Activated T-cell treated with anti-CD3 and anti-CD28 coated beads for 4 hours (primary cell): ENCODE measurements around the gene TERF2IP.

ENCODE experiments used
- DNase-seq: peaks from one replicate; pipeline ENCODE4 v3.0.0-alpha.2; 2020

The TERF2IP gene, protein sequence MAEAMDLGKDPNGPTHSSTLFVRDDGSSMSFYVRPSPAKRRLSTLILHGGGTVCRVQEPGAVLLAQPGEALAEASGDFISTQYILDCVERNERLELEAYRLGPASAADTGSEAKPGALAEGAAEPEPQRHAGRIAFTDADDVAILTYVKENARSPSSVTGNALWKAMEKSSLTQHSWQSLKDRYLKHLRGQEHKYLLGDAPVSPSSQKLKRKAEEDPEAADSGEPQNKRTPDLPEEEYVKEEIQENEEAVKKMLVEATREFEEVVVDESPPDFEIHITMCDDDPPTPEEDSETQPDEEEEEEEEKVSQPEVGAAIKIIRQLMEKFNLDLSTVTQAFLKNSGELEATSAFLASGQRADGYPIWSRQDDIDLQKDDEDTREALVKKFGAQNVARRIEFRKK

DNA sequence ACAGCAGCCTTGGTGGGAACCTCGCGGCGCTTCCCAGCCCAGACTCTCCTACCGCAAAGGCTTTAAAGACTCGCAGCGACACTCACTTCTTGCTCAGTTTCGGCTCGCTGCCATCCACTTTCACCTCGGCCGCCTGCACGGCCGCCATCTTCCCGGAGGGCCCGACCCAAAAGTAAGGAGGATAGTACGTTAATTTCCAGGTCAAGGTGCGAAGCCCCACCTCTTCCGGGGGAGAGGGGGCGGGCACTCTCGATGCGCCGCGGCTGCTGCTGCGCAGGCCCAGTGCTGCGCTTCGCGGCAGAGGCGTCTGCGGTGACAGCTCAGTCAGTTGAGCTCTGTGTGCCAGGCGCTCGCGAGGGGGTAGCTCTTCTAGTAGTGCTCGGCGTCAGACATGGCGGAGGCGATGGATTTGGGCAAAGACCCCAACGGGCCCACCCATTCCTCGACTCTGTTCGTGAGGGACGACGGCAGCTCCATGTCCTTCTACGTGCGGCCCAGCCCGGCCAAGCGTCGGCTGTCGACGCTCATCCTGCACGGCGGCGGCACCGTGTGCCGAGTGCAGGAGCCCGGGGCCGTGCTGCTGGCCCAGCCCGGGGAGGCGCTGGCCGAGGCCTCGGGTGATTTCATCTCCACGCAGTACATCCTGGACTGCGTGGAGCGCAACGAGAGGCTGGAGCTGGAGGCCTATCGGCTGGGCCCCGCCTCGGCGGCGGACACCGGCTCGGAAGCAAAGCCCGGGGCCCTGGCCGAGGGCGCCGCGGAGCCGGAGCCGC lies at the start of gene TERF2IP, which contains the start of gene KARS1:
Gene TERF2IP, plus strand, starts transcription at position 282 of the 773 bp plus-strand sequence. Its CDS starts 110 bp downstream, at position 392.
Gene KARS1, minus strand, starts transcription at position 174 of the 773 bp plus-strand sequence. Its CDS starts 26 bp downstream, at position 148.
- peak; percentile 92 for DNase-seq

DNA sequence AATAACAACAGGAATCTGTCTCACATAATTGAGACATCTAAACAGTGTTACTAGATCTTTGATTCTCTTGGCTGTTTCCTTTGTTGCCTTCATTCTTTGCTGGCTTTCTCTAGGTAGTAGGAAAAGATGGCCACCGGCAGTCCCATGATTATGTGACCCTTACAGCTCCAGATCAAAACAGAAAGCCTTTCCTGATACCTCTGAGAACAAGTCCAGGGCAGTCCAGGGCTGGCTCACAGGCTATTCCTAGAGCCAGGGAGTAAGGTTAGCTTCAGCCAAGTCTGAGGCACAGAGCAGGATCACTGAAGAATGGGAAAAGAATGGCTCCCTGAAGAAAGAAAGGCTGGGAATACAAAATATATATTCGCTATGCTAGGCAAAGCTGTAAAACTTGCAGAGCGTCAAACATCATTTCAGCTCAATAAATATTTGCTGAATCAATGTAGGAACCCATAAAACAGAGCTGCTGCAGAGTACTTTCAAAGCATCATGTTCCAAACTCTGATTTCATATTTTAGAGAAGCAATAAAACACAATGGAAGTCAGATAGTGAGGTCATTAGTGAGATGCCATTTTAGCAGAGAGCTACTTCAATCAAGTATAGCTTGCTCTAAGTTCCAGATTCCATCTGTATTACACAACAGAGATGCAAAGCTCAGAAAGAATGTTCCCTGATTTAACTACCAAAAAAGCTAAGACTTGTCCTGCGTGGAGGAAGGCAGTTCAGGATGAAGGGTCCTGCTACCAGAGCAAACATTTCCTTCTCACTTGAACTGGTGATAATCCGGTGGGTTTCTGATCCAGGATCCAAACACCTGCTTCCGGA lies 47.9 kb upstream of the TERF2IP start:
- no peak for DNase-seq

DNA sequence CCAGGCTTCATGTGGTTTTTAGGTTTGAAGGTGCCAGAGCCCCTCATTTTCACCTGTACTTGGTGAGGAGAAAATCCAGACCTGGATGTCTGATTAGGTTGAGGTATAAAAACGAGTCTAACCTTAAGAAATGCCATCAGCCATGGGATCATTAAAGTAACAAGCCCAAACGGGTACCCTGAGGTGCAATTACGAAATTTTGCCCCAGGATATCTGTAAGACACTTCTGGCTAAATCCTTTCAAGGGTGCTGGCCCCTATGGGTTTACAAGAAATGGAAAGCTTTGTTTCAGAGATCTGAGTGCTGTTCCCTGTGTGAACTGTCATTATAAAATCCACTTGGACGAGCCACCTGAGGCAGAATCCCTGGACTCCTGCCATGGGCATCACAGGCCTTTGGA lies 44.3 kb upstream of the TERF2IP start:
- DNase-seq = no peak

DNA sequence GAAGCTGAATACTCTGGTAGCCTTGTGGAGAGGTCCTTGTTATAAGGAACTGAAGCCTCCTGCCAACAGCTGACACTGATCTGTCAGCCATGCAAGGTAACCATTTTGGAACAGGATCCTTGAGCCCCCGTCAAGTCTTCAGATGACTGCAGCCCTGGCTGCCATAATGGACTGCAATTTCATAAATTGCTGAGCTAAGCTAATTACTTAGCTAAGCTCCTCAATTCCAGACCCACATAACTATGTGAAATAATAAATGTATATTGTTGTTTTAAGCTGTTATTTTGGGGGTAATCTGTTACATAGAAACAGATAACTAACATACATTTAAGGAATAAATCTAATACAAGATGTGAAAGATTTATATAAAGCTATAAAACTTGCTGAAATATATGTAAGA lies 41.1 kb upstream of the TERF2IP start:
- DNase-seq = no peak

DNA sequence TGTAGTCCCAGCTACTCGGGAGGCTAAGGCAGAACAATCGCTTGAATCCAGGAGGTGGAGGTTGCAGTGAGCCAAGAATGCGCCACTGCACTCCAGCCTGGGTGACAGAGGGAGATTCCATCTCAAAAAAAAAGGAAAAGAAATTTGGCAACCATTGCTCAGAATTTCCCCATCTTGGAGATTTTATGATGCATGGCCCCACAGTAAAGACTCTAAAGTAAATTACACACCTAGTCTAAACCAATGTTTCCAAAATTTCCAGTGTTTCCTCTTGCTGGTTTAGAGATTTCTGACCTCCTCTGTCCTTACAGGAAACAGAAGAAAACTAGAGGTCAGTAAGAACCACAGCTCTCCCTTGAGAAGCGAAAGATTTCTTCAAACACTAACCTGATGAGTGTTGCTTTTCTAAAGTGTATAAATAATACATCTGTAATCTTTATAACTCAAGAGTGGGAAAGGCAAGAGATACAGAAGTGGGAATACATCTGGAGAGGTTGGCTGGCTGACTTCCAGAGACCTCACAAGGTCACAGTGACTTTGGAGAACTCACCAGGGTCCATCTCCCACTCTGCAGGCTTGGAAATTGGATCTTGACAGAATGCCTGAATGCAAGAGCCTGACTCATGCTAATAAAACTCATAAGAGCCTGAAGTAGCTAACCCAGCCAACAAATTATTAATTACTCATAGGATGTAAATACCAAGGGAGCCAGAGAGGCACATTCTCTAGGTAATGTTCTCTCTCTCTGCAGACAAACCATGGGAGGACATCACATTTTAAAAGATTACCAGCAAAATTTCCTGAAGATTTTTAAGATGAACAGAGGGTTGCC lies 33.3 kb upstream of the TERF2IP start:
- no peak for DNase-seq

DNA sequence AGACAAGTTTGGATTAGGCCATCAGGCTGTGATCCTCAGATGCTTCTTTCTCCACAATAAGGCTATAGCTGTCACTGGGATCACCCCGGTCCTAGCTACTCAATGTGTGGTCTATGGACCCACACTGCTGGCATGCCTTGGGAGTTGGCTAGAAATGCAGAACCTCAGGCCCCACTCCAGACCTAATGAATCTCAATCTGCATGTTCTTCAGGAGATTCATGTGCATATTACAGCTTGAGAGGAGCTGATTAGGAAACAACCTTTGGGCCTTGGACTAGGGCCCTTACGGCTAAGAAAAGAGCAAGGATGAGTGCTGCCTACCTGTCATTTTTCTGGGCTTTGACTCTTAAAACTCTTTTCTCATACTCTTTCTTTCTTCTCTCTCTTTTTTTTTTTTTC lies 32.0 kb upstream of the TERF2IP start:
- DNase-seq = no peak

DNA sequence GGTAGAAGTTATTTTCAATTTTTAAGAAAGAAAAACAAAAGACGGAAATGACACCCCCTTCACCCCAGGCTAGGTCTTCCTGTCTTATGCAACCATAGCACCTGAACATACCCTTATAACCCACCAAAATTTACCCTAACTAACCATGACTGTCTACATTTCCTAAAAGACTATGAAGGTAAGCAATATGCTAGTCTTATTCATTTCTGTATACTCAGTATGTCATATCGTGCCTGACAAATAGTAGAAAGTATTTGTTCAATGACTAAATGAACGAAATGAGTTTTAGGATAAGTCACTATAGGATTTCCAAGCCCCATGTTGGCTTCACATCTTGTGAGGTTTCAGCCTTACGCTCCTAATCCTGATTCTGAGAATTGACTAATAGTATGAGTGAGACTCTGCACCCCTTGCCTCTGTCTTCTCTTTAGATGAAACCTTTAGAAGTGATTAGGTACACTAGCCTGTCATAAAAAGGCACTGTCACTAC lies 31.0 kb upstream of the TERF2IP start:
- DNase-seq = no peak

DNA sequence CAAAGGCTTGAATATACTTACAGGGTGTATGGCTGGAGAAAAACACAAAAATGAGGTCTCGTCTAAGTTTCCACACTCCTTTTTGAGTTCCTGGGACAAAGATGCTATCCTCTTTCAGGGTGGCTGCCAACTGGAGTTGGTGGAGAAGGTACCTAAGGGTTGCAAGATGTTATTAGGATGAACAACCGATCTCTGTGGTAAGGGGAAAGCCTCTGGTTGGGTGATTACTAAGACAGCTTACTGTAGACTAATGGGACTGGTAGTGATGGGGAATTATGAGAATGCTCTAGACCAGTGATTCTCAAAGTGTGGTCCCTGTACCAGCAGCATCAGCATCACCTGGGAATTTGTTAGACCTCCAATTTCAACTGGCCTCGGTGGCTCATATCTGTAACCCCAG lies 30.5 kb upstream of the TERF2IP start:
- no peak for DNase-seq

DNA sequence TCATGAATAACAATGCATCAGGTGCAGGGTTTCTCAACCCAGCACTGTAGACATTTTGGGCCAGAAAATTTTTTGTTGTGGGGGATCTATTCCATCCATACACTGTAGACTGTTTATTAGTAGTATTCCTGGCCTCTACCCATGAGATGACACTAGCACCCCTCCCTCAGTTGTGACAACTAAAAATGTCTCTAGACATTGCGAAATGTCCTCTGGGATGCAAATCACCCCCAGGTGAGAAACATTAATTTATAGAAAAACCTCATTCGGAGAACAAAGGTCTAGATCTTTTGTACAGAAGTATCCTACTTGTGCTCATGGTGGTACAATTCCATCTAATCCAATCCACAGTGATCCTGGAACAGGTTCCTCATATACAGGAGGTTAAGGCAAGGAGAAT lies 28.8 kb upstream of the TERF2IP start:
- no peak for DNase-seq

DNA sequence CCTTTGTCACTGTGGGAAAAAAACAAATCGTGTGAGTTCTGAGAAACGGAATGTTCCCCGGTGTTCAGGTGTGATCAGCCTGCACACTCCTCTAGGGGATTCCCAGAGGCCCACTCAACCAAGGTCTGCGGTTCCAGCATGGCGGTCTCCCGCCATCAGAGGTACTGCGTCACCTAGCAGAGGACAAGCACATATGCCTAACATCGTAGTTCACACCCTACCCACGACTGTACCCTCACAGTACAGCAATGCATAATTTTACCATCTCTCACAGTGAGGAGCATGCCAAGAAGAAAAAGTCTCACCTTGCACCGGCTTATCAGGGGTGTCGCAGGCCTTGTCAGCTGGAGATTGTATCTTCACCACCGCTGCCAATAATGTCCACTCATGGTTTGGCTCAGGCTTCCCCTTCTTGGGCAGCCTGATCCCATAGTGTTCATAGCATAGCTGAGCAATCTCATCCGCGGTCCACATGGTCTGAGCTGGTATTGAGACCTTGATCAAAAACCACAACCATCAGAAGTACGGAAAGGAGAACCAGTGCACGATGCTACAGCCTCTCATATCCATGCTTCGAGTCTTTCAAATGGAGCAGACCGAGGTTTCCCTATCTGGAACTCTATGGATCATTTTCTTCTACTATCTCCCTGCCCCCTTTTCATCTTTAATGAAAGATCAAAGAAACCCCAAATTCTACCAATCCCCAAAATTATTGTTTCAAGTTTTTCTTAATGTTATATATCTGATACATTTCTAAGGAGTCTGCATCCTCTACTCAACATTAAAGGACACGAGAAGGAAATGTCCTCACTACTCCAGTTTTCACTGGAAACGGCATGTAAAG lies 27.0 kb upstream of the TERF2IP start:
- DNase-seq = no peak

DNA sequence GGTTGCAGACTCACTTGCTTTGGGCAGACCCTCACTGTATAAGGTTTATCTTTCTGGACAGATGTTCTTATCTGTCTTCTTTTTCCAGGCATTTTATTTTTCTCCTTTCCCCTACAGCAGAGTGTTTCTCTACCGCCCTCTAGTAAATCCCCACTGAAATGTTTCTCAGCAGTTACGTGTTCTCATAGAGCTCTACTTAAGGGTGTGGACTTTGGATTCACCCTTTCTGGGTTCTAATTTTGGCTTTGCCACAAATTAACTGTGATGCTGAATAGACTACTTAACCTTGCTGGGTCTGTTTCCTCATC lies 26.4 kb upstream of the TERF2IP start:
- DNase-seq = no peak

DNA sequence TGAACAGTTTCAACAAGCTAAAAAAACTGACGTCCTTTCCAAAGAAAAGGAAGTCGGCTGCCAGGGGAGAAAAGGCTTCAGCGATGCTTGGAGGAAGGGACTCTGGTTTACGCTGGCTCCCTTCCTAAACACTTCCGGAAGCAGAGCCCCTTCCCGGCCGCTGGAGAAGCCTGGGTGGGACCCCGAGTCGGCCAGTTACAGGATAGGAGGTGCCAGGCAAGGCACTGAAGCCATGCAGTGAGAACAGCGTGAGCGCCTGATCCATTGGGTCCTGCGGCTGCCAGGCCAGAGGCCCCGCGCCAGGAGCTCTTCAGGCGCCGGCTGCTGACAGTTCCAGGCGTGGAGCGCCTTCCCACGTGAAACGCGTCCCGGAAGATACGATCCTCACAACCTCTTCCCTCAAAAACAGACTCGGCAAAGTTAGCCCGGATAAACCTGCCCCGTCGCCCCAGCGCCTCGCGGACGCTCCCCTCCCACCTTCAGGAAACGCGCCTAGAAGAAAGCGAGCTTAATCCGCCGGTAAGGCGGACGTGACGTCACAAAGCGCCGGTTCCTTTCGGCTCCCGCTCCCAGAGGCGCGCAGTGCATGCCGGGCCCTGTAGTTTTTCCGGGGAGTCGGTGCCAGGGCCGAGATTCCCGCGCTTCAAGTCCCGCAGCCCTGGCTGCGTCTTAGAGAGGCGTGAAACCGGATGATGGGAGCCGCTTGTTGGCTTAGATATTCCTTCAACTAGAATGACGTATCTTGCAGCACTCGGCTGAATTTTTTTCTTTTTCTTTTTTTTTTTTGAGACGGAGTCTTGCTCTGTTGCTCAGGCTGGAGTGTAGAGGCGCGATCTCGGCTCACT lies 24.6 kb upstream of the TERF2IP start, which contains the start of gene ADAT1:
Gene ADAT1, minus strand, starts transcription at position 521 of the 845 bp plus-strand sequence. CDS start 2,482 bp downstream, outside the sequence.
- peak; percentile 96 for DNase-seq

DNA sequence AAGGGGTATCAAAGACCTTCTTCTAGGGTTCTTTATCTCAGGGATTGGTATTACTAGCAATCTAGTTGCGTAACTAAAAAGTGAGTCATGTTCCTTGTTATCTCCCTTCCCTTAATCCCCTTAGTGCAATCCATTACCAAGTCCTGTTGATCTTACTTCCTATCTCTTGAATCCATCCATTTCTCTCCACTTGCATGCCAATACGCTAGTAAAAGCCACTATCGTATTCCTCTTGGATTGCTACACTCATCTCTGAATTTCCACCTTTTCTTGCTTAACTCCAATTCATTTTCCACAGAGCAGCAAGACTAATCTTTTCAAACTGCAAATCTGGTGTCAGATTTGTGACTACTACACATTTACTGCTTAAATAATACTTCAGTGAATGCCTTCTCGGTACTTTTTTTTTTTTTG lies 22.6 kb upstream of the TERF2IP start:
- DNase-seq = no peak

DNA sequence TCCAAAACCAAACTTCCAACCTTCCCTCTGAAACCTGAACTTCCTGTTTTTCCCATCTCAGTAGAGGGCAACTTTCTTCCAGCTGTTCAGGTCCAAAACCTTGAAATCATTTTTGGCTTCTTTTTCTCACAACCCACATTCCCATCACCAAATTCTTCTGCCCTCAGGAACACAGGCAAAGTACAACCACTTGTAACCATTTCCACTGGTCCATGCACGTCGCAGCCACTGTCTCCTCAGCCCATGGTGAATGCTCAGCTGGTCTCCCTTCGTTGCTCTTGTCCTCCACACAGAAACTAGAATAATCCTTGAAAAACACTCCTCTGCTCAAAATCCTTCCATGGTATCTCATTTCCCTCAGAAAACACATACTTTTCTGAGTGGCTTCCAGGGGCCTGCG lies 20.8 kb upstream of the TERF2IP start:
- no peak for DNase-seq

DNA sequence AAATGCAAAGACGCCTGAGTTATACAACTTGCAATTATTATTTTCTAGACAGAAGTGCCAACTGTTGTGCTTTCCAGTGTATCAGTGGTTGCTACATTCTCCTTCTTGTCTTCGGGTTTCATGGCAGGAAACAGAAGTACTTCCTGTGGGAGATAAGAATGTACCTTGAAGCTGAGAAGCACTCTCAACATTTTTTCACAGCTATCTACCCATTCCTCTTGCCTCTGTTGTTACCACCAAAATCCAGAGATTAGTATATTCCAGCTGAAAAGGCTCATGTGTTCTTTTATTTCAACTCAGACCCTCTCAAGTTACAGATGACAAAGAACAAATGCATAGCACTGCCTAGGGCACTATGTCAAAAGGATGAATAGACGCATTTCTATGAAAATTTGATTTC lies 19.7 kb upstream of the TERF2IP start:
- DNase-seq = no peak

DNA sequence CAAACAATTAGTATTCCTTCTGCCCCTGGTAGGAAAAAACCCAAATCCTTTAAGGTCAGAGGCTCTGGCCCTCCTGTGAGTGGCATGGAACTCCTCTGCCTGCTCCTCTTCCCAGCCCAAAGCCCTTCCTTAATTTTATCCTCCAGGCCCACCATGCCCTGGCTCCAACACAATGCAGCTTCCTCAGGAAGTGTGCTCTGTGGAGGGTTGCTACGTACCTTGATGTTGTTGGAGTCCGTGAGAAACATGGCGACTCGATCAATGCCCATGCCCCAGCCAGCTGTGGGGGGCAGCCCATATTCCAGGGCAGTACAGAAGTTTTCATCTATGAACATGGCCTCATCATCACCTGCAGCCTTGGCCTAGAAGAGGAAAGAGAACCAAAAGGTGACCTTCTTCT lies 19.2 kb upstream of the TERF2IP start:
- DNase-seq = no peak

DNA sequence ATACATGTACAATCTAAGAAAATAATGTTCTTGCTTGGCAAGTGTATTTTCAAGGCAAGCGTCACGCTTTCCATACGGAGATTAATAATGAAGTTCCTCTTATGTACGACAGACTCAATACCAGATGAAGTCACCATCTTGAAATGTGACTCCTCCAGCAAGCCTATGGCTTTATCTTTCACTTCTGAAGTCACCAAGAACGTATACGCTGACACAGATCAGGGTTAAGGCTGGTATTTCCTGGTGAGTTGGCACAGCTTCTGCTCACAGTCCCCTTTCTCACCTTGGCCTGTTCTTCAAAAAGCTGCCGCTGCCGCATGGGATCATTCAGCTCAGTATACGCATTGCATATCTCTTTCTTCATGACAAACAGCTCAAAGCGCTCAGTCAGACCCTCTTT lies 18.4 kb upstream of the TERF2IP start:
- DNase-seq = no peak

DNA sequence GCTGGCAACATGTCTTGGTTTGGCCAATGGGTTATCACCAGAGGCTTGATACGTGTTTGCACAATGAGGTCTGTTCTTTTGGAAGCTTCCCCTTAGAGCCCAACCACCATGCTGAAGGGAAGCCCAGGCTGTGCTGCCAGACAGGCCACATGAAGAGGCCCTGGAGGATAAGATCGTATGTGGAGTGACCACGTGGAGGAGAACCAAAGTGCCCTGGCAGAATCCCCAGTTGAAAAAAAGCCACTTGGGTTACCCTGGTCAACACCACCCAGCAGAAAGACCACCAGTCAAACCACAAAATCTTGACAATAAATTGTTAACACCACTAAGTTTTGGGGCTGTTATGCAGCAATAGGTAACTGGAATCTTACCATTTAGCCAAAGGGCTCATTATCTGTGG lies 17.5 kb upstream of the TERF2IP start:
- no peak for DNase-seq

DNA sequence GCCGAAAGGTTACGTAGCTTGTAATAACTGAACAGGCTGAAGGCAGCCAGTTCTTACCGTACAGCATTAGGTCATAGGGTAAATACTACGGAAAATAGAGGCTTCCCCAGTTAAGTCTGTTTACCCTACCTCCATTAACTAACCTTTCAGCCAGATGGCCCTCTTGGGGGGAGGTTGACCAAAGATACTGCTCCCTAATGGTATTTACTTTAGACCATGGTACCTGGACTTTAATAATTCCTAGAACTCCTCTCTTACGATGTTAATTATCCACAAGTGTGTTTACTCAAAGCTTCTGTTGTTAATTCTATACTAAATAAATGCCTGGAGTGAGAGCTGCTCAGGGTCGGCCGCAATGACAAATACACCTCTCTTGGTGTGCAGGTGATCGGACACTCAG lies 14.7 kb upstream of the TERF2IP start:
- DNase-seq = no peak

DNA sequence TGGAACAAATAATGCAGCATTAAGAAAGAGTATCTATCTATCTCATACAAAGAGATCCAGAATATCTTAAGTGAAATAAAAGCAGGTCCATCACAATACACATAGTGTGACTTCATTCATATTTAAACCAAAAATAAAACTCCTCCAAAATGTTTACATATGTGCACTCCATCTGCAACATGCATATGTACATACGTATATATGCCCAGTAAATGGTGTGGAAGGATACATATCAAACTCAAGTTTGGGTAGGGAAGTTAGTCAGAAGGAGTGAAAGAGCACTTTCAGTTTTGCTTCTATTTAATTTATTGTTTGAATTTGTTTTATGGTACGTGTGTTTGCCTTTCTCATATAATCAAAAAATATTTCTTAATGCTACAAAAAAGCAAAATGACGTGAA lies 12.5 kb upstream of the TERF2IP start:
- DNase-seq = no peak
